OCI-LY1 (cell line): ENCODE data around the gene FAM53A.

Experiments
- EZH2 ChIP-seq: fragments of 200-600 bp; sonication (generic), shearing (Covaris generic); IDR thresholded peaks from 2 replicates; pipeline ENCODE4 v1.8.0; 2017; ENCODE audit warnings: borderline replicate concordance, mixed run types, mild to moderate bottlenecking, antibody characterized with exemption, low read length, moderate library complexity, mixed read lengths
- TF ChIP-seq, protein P1 (sequence below): fragments of 200-600 bp; sonication (generic), shearing (Covaris generic); IDR thresholded peaks from 2 replicates; pipeline ENCODE4 v1.5.1; 2017; ENCODE audit warnings: mild to moderate bottlenecking, antibody characterized with exemption, low read length, moderate library complexity, mixed read lengths

DNA sequence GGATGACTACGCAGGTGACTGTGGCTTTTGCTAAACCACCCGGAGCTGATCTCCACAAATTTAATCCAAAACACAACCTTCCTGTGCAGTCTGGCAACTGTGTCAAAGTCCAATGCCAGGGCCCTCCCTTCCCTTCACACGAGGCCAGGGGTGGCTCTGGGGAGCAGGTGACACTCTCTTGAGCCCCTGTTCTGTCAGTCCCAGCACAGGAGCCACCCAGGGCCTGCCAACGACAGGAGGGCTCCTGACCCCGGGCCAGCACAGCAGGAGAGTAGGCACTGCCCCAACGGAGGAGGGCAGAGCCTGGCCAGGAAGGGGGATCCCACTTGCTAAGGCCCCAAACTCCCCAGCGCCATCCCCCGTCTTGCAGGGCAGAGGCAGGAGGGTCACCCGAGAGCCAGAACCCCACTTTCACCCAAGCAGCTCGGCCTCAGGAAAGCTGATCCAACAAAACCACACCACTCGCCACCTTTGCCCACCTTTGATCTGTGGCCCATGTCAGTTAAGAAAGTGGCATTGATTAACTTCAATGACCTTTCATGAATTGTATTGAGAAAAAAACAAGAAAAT is 44.7 kb downstream of the FAM53A start:
- TF ChIP-seq, protein P1, sequence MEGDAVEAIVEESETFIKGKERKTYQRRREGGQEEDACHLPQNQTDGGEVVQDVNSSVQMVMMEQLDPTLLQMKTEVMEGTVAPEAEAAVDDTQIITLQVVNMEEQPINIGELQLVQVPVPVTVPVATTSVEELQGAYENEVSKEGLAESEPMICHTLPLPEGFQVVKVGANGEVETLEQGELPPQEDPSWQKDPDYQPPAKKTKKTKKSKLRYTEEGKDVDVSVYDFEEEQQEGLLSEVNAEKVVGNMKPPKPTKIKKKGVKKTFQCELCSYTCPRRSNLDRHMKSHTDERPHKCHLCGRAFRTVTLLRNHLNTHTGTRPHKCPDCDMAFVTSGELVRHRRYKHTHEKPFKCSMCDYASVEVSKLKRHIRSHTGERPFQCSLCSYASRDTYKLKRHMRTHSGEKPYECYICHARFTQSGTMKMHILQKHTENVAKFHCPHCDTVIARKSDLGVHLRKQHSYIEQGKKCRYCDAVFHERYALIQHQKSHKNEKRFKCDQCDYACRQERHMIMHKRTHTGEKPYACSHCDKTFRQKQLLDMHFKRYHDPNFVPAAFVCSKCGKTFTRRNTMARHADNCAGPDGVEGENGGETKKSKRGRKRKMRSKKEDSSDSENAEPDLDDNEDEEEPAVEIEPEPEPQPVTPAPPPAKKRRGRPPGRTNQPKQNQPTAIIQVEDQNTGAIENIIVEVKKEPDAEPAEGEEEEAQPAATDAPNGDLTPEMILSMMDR: no peak
- no peak for TF ChIP-seq EZH2
